Spinal cord (tissue), 10 donors: ENCODE results near the gene TBC1D8B. TPM values are rescaled to one million over a fixed set of nuclear protein-coding genes. Genes with fewer than 3 reads are reported as not detected.
"Not testable (repeated sequence)": the region's sequence is repeated elsewhere in the genome, so short reads cannot be mapped to it uniquely, and the experiment has no call there.

Experiments
- DNase-seq, 6 donors: peaks; one replicate each; pipeline versions ENCODE4 v3.0.0 to v3.0.0-alpha.2; 2013 to 2015; ENCODE audit warnings: low spot score in 6 of 6, low read depth in 4 of 6
- H3K27ac ChIP-seq: one replicate; pipeline ENCODE4 v1.5.1; 2013; ENCODE audit warnings: low read depth, low read length, control low read depth
- H3K27me3 ChIP-seq: one replicate; pipeline ENCODE4 v1.6.1; 2013; ENCODE audit warnings: low read length; ENCODE audit not compliant: control insufficient read depth, insufficient read depth
- H3K36me3 ChIP-seq: one replicate; pipeline ENCODE4 v1.6.1; 2013; ENCODE audit warnings: low read length; ENCODE audit not compliant: control insufficient read depth, insufficient read depth
- H3K4me1 ChIP-seq: one replicate; pipeline ENCODE4 v1.6.1; 2013; ENCODE audit warnings: low read length; ENCODE audit not compliant: control insufficient read depth, insufficient read depth
- H3K4me3 ChIP-seq: one replicate; pipeline ENCODE4 v1.5.1; 2013; ENCODE audit warnings: low read depth, low read length, control low read depth
- H3K9me3 ChIP-seq: one replicate; pipeline ENCODE4 v1.6.1; 2013; ENCODE audit warnings: low read length; ENCODE audit not compliant: control insufficient read depth, insufficient read depth
- WGBS: methylation state at CpG from one replicate; pipeline ENCODE4 v1.1.5; 2013; ENCODE audit warnings: missing lambda C conversion rate; ENCODE audit not compliant: insufficient coverage; 5-methylcytosine and 5-hydroxymethylcytosine counted together
- polyA plus RNA-seq, 2 donors: library from polyadenylated mRNA; unstranded; fragments of 120-200 nt; gene quantifications; one replicate each; pipeline ENCODE4 v1.2.1, GENCODE V29; 2013; ENCODE audit not compliant: insufficient read length in 2 of 2
- total RNA-seq, 2 donors: library from RNA; depleted of rRNA in 1 of 2; stranded (reverse); fragments of 120-200 nt in 1 of 2; fragments of >200 nt in 1 of 2; gene quantifications; one replicate each; pipeline versions ENCODE4 v1.2.3 to v1.2.4, GENCODE V29; 2013 to 2014
- donor health status: healthy.

TBC1D8B gene
- total and polyA plus RNA-seq, 4 donors = 1.0 to 9.0 (median 2.8) TPM

GRCh38 chrX:106812930-106813329, 10.5 kb downstream of the TBC1D8B start:
- H3K27me3 ChIP-seq, H3K4me1 ChIP-seq, H3K27ac ChIP-seq, H3K36me3 ChIP-seq, H3K9me3 ChIP-seq, H3K4me3 ChIP-seq: not testable (repeated sequence)
- DNase-seq = peak in 1 of 6 donors; percentile 24
- WGBS = no CpG with 5 or more reads among the region's 5 CpGs

DNA sequence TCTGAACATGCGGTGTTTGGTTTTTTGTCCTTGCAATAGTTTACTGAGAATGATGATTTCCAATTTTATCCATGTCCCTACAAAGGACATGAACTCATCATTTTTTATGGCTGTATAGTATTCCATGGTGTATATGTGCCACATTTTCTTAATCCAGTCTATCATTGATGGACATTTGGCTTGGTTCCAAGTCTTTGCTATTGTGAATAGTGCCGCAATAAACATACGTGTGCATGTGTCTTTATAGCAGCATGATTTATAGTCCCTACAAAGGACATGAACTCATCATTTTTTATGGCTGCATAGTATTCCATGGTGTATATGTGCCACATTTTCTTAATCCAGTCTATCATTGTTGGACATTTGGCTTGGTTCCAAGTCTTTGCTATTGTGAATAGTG, 11.6 kb downstream of the TBC1D8B start:
- H3K27ac ChIP-seq, H3K27me3 ChIP-seq, H3K4me3 ChIP-seq, H3K9me3 ChIP-seq, H3K36me3 ChIP-seq, DNase-seq, H3K4me1 ChIP-seq: not testable (repeated sequence)
- WGBS = no CpG with 5 or more reads among the region's 3 CpGs

GRCh38 chrX:106862972-106863688, 60.7 kb downstream of the TBC1D8B start:
- DNase-seq = peak in 1 of 6 donors; percentile 0
- Histone ChIP-seq H3K27ac (no peak overlapping the region), H3K4me1 (no peaks in the 10 kb centered on the region), H3K9me3 (no peaks in the 10 kb centered on the region), H3K27me3 (peaks cover 5% of the 10 kb centered on the region), H3K4me3 (no peak overlapping the region), H3K36me3 (no peaks in the 10 kb centered on the region)
- WGBS = 37% methylated on average over 12 of the region's 13 CpGs

GRCh38 chrX:106863697-106864096, 61.2 kb downstream of the TBC1D8B start:
- no peaks in the 10 kb centered on the region for H3K4me1 ChIP-seq
- H3K4me3 ChIP-seq = no peak overlapping the region
- H3K27me3 ChIP-seq = peaks cover 5% of the 10 kb centered on the region
- no peaks in the 10 kb centered on the region for H3K36me3 ChIP-seq
- H3K27ac ChIP-seq = no peak overlapping the region
- no peak for DNase-seq
- WGBS = 78% methylated on average over 9 of the region's 9 CpGs
- no peaks in the 10 kb centered on the region for H3K9me3 ChIP-seq

DNA sequence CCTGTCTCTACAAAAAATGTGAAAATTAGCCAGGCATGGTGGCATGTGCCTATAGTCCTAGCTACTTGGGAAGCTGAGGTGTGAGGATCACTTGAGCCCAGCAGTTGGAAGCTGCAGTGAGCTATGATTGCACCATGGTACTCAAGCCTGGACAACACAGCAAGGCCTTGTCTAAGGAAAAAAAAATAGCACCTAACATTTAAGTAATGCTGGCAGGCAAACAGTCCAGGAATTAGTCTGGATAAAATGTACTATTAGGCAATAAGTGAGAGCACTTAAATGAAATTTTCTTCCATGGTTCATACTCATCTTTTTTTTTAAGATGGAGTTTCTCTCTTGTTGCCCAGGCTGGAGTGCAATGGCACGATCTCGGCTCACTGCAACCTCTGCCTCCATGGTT, 70.3 kb downstream of the TBC1D8B start:
- not testable (repeated sequence) for H3K27ac ChIP-seq, DNase-seq, H3K9me3 ChIP-seq, H3K4me1 ChIP-seq, H3K4me3 ChIP-seq, H3K27me3 ChIP-seq, H3K36me3 ChIP-seq
- WGBS = 90% methylated on average over 2 of the region's 2 CpGs

- DNase-seq = peak in 2 of 6 donors; percentile 13 to 46
- Histone ChIP-seq H3K27ac (no peak overlapping the region), H3K27me3 (peaks cover 2% of the 10 kb centered on the region), H3K4me1 (no peaks in the 10 kb centered on the region), H3K36me3 (no peaks in the 10 kb centered on the region), H3K9me3 (no peaks in the 10 kb centered on the region), H3K4me3 (no peak overlapping the region)
- WGBS = no CpG with 5 or more reads among the region's 2 CpGs
Measured at GRCh38 chrX:106874075-106874474, 71.6 kb downstream of the TBC1D8B start.

GRCh38 chrX:106875151-106875550, 72.7 kb downstream of the TBC1D8B start:
- Histone ChIP-seq H3K9me3 (no peaks in the 10 kb centered on the region), H3K36me3 (no peaks in the 10 kb centered on the region), H3K4me3 (no peak overlapping the region), H3K27me3 (peaks cover 2% of the 10 kb centered on the region), H3K27ac (no peak overlapping the region), H3K4me1 (no peaks in the 10 kb centered on the region)
- no CpG with 5 or more reads among the region's 1 CpG for WGBS
- DNase-seq = no peak

DNA sequence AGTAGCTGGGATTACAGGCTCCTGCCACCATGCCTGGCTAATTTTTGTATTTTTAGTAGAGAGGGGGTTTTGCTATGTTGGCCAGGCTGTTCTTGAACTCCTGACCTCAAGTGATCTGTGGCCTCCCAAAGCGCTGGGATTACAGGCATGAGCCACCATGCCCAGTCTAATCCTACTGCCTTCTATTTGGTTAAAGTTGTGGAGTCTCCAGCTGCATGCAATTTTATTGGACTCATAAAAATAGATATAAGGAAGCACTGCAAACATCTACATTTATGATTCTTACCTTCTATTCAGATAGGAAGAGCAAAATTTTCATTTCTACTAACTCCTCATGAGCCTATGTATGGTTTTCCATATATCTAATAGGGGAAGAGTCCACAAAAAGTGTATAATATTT, 87.0 kb downstream of the TBC1D8B start:
- WGBS = no CpG with 5 or more reads among the region's 1 CpG
- Histone ChIP-seq H3K4me3 (no peak overlapping the region), H3K36me3 (no peaks in the 10 kb centered on the region), H3K27ac (no peak overlapping the region), H3K9me3 (no peaks in the 10 kb centered on the region), H3K27me3 (peaks cover 5% of the 10 kb centered on the region), H3K4me1 (no peaks in the 10 kb centered on the region)
- DNase-seq = no peak

DNA sequence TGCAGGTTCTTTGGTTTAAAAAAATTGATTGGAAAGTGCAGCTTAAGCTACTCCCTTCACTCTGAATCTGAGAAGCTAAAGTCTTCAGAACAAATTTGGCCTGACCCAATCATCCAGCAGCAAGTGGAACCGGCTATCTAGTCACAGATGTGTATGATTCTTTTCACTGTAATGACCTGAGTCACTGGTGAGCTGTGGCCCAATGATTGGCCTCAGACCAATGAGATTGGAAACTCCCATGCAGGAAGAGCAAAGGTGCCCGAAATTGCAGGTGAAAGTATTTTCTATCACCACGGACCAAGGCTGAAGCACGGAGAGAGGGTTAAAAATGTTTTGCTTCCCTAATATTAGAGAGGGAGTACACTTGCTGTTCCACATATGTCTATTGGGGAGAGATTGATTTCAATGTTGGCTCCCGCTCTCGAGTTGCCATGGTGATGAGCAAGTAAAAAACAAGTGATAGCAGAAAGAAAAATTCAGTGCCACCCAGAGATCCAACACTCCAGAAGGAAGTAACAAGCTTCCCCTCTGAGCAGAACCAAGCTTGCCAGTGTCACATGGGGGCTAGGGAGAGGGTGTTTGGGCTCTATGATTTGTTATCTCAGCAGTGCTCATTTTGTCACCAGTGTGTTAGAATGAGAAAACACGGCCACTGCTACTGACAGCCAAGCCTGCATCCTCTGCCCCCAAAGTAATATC, 89.4 kb downstream of the TBC1D8B start:
- H3K27ac ChIP-seq = no peak overlapping the region
- no peaks in the 10 kb centered on the region for H3K36me3 ChIP-seq
- H3K27me3 ChIP-seq = peaks cover 11% of the 10 kb centered on the region
- H3K4me1 ChIP-seq = no peaks in the 10 kb centered on the region
- peak in 4 of 6 donors; percentile 13 to 83 (median 38) for DNase-seq
- no peak overlapping the region for H3K4me3 ChIP-seq
- H3K9me3 ChIP-seq = no peaks in the 10 kb centered on the region
- WGBS = 49% methylated on average over 4 of the region's 7 CpGs

DNA sequence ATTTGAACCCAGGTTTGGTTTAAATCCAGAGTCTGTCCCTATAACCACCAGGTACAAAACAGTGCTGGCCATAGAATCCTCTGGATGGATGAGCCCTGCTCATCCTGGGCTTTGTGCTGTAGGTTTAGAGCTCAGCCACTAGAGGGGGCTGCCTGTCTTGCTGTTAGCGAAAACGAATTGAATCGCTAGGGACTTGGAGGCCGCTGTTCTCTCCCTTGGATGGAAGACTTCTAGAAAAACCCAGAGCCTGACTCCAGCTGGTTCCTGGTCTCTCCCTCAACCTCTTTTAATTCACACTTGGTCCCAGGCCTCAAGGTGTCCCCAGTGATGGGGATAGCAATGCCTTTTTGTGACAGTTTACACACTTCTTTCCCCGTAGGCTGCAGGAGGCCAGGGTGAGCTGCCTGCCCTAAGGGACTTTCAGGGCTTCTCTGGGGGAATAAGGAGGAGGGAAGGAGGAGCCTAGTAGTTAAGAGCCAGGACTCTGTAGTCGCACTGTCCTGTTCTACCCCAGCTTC, 92.0 kb downstream of the TBC1D8B start:
- Histone ChIP-seq H3K27ac (no peak overlapping the region), H3K36me3 (no peaks in the 10 kb centered on the region), H3K27me3 (peaks cover 11% of the 10 kb centered on the region), H3K4me3 (no peak overlapping the region), H3K4me1 (no peaks in the 10 kb centered on the region), H3K9me3 (no peaks in the 10 kb centered on the region)
- peak in 3 of 6 donors; percentile 44 to 79 (median 75) for DNase-seq
- 2% methylated on average over 4 of the region's 6 CpGs for WGBS
